ENCODE measurements around the gene DDX47. TPM values are rescaled to one million over a fixed set of nuclear protein-coding genes. Genes with fewer than 3 reads are reported as not detected.
"Not testable (repeated sequence)": the region's sequence is repeated elsewhere in the genome, so short reads cannot be mapped to it uniquely, and the experiment has no call there.

The DDX47 gene
- polyA plus RNA-seq, 1 experiment: 113 TPM

DNA sequence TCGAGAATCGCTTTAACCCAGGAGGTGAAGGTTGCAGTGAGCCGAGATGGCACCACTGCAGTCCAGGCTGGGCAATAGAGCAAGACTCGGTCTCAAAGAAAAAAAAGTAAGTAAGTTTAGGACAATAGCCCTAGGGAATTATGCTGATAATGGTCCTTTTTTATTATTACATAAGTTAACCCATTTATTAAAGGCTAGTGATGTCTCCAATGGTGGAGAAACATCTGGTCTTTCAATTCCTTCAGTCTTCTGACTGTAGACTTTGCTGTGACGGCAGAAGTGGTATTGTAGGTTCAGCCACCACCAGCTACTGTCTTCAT, 27.4 kb downstream of the DDX47 start:
- no peak for DNase-seq (ENCODE audit: low read depth, low spot score)
- CTCF ChIA-PET: interaction anchor here (0.6 kb wide), 1 partner anchor 39 kb away, joined by 7 read pairs; no protein-coding TSS in a partner anchor
- H3K27me3 ChIP-seq (ENCODE audit: control insufficient read depth, insufficient read depth, low read length): no peaks in the 10 kb centered on the region
- H3K4me3 ChIP-seq (ENCODE audit: low read depth, low read length): no peak overlapping the region
- no peak overlapping the region for H3K27ac ChIP-seq (ENCODE audit: low read depth, low read length)
- H3K9me3 ChIP-seq (ENCODE audit: control insufficient read depth, insufficient read depth, low read length): no peaks in the 10 kb centered on the region
- POLR2A ChIA-PET: no interaction called here
- TF ChIP-seq, protein P1, sequence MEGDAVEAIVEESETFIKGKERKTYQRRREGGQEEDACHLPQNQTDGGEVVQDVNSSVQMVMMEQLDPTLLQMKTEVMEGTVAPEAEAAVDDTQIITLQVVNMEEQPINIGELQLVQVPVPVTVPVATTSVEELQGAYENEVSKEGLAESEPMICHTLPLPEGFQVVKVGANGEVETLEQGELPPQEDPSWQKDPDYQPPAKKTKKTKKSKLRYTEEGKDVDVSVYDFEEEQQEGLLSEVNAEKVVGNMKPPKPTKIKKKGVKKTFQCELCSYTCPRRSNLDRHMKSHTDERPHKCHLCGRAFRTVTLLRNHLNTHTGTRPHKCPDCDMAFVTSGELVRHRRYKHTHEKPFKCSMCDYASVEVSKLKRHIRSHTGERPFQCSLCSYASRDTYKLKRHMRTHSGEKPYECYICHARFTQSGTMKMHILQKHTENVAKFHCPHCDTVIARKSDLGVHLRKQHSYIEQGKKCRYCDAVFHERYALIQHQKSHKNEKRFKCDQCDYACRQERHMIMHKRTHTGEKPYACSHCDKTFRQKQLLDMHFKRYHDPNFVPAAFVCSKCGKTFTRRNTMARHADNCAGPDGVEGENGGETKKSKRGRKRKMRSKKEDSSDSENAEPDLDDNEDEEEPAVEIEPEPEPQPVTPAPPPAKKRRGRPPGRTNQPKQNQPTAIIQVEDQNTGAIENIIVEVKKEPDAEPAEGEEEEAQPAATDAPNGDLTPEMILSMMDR (IDR thresholded peaks at IDR 0.05; ENCODE audit: low read depth, low read length): no peak

DNA sequence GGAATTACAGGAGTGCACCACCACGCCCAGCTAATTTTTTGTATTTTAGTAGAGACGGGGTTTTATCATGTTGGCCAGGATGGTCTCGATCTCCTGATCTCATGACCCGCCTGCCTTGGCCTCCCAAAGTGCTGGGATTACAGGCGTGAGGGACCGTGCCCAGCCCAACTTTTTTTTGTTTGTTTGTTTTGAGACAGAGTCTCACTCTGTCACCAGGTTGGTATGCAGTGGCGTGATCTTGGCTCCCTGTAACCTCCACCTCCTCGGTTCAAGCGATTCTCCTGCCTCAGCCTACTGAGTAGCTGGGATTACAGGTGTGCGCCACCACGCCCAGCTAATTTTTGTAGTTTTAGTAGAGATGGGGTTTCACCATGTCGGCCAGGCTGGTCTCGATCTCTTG, 28.3 kb downstream of the DDX47 start:
- H3K27me3 ChIP-seq (ENCODE audit: control insufficient read depth, insufficient read depth, low read length); H3K9me3 ChIP-seq (ENCODE audit: control insufficient read depth, insufficient read depth, low read length); POLR2A ChIA-PET; H3K27ac ChIP-seq (ENCODE audit: low read depth, low read length); H3K4me3 ChIP-seq (ENCODE audit: low read depth, low read length); DNase-seq (ENCODE audit: low read depth, low spot score): not testable (repeated sequence)
- CTCF ChIA-PET: interaction anchor here (0.6 kb wide), 1 partner anchor 319 kb away, joined by 4 read pairs; no protein-coding TSS in a partner anchor

DNA sequence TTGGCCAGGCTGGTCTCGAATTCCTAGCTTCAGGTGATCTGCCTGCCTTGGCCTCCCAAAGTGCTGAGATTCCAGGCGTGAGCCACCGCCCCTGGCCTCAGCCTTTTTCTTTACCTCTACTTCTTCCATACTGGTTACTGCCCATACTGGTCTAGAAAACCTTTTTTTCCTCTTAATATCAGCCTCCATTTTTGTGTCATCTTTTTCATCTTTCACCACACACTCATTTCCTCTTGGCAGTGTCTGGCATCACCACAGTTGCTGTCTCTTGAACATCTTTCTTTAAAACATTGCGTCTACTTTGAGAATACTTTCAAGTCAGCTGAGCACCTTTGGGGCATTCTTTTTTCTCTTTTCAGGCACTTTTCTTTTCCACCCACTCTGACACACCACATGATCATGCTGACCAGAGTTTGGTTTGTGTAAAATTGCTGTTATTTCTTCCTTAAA, 32.7 kb downstream of the DDX47 start:
- Histone ChIP-seq H3K27ac (ENCODE audit: low read depth, low read length) (no peak overlapping the region), H3K4me3 (ENCODE audit: low read depth, low read length) (no peak overlapping the region), H3K9me3 (ENCODE audit: control insufficient read depth, insufficient read depth, low read length) (no peaks in the 10 kb centered on the region; the same call in 1 of the 2 replicates), H3K27me3 (ENCODE audit: control insufficient read depth, insufficient read depth, low read length) (no peaks in the 10 kb centered on the region)
- CTCF ChIA-PET: interaction anchor here (1.0 kb wide), 1 partner anchor 9 kb away, joined by 4 read pairs; no protein-coding TSS in a partner anchor
- TF ChIP-seq, protein P1 (IDR thresholded peaks at IDR 0.05; ENCODE audit: low read depth, low read length): no peak
- POLR2A ChIA-PET: no interaction called here
- DNase-seq (ENCODE audit: low read depth, low spot score): no peak

DNA sequence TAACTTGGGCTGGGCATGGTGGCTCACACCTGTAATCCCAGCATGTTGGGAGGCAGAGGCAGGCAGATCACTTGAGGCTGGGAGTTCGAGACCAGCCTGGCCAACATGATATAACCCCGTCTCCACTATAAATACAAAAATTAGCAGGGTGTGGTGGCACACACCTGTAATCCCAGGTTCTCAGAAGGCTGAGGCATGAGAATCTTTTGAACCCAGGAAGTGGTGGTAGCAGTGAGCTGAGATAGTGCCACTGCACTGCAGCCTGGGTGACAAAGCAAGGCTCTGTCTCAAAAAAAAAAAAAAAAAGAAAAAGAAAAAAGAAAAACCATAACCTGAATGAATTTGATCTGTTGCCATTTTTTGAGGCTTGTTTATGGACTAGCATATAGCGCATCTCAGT, 33.6 kb downstream of the DDX47 start:
- POLR2A ChIA-PET; H3K9me3 ChIP-seq (ENCODE audit: control insufficient read depth, insufficient read depth, low read length); H3K4me3 ChIP-seq (ENCODE audit: low read depth, low read length); DNase-seq (ENCODE audit: low read depth, low spot score); H3K27ac ChIP-seq (ENCODE audit: low read depth, low read length); H3K27me3 ChIP-seq (ENCODE audit: control insufficient read depth, insufficient read depth, low read length): not testable (repeated sequence)
- CTCF ChIA-PET: interaction anchor here (1.2 kb wide), 1 partner anchor 9 kb away, joined by 6 read pairs; no protein-coding TSS in a partner anchor

DNA sequence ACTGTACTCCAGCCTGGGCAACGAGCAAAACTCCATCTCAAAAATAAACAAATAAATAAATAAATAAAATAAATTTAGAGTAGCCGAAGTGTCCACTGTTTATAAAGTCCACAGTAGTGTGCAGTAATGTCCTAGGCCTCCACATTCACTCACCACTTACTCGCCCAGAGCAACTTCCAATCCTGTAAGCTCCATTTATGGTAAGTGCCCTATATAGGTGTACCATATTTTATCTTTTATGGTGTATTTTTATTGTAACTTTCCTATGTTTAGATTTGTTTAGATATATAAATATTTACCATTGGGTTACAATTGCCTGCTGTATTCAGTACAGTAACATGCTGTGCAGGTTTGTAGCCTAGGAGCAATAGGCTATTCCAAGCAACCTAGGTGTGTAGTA, 40.3 kb downstream of the DDX47 start:
- ChIA-PET POLR2A (interaction anchor here (0.7 kb wide), 1 partner anchor 117 kb away, joined by 3 read pairs; no protein-coding TSS in a partner anchor), CTCF (no interaction called here)
- DNase-seq (ENCODE audit: low read depth, low spot score): no peak
- H3K27ac ChIP-seq (ENCODE audit: low read depth, low read length): no peak overlapping the region
- H3K9me3 ChIP-seq (ENCODE audit: control insufficient read depth, insufficient read depth, low read length): no peaks in the 10 kb centered on the region; the same call in 1 of the 2 replicates
- H3K27me3 ChIP-seq (ENCODE audit: control insufficient read depth, insufficient read depth, low read length): no peaks in the 10 kb centered on the region
- TF ChIP-seq, protein P1 (IDR thresholded peaks at IDR 0.05; ENCODE audit: low read depth, low read length): no peak
- no peak overlapping the region for H3K4me3 ChIP-seq (ENCODE audit: low read depth, low read length)

DNA sequence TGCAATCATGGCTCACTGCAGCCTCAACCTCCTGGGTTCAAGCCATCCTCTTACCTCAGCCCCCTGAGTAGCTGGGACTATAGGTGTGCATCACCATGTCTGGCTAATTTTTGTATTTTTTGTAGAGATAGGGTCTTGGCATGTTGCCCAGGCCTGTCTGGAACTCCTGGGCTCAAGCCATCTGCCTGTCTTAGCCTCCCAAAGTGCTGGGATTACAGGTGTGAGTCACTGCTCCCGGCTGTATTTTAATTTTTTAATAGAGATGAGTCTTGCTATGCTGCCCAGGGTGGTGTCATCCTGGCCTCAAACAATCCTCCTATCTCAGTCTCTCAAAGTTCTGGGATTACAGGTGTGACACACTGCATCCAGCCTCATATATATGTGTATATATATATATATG, 46.5 kb downstream of the DDX47 start:
- Histone ChIP-seq H3K9me3 (ENCODE audit: control insufficient read depth, insufficient read depth, low read length) (no peaks in the 10 kb centered on the region), H3K27me3 (ENCODE audit: control insufficient read depth, insufficient read depth, low read length) (no peaks in the 10 kb centered on the region), H3K27ac (ENCODE audit: low read depth, low read length) (no peak overlapping the region), H3K4me3 (ENCODE audit: low read depth, low read length) (no peak overlapping the region)
- ChIA-PET CTCF (no interaction called here), POLR2A (no interaction called here)
- TF ChIP-seq, protein P1 (IDR thresholded peaks at IDR 0.05; ENCODE audit: low read depth, low read length): no peak
- no peak for DNase-seq (ENCODE audit: low read depth, low spot score)
